BLaER1 (cell line): ENCODE measurements around the gene POU5F1.
"Not testable (repeated sequence)": the region's sequence is repeated elsewhere in the genome, so short reads cannot be mapped to it uniquely, and the experiment has no call there.

Experiments used
- H3K27ac ChIP-seq: shearing (Covaris generic); formaldehyde crosslinking; 2 replicates; pipeline ENCODE4 v1.8.1; 2022
- H3K27me3 ChIP-seq: shearing (Covaris generic); formaldehyde crosslinking; 2 replicates; pipeline ENCODE4 v1.8.1; 2022
- H3K36me3 ChIP-seq: shearing (Covaris generic); formaldehyde crosslinking; 2 replicates; pipeline ENCODE4 v1.8.1; 2022
- H3K4me1 ChIP-seq: shearing (Covaris generic); formaldehyde crosslinking; 2 replicates; pipeline ENCODE4 v1.8.1; 2022
- H3K4me2 ChIP-seq: shearing (Covaris generic); formaldehyde crosslinking; 2 replicates; pipeline ENCODE4 v1.8.1; 2022
- H3K4me3 ChIP-seq: shearing (Covaris generic); formaldehyde crosslinking; 2 replicates; pipeline ENCODE4 v1.8.1; 2022
- H3K9ac ChIP-seq: shearing (Covaris generic); formaldehyde crosslinking; 2 replicates; pipeline ENCODE4 v1.8.1; 2022
- H3K9me3 ChIP-seq: shearing (Covaris generic); formaldehyde crosslinking; 2 replicates; pipeline ENCODE4 v1.8.1; 2022
- H4K20me1 ChIP-seq: shearing (Covaris generic); formaldehyde crosslinking; 2 replicates; pipeline ENCODE4 v1.8.1; 2022
- Cebpa-rat ChIP-seq: shearing (Covaris generic); IDR thresholded peaks from 2 replicates; pipeline ENCODE4 v1.8.1; 2022

The POU5F1 gene

GRCh38 chr6:31178143-31179041 is 7.9 kb upstream of the POU5F1 start:
- Histone ChIP-seq H3K9me3 (0 out of 2 replicates have a peak, but pooled peaks cover 3% of the 10 kb centered on the region), H3K36me3 (no peaks in the 10 kb centered on the region), H3K9ac (no peak overlapping the region), H4K20me1 (no peaks in the 10 kb centered on the region), H3K27me3 (no peaks in the 10 kb centered on the region), H3K27ac (no peak overlapping the region), H3K4me3 (no peak overlapping the region), H3K4me1 (no peaks in the 10 kb centered on the region), H3K4me2 (no peak overlapping the region)
- TF ChIP-seq Cebpa-rat, result no peak

GRCh38 chr6:31175971-31176370 is 5.5 kb upstream of the POU5F1 start:
- Histone ChIP-seq H3K4me1 (no peaks in the 10 kb centered on the region), H3K27me3 (no peaks in the 10 kb centered on the region), H3K9me3 (0 out of 2 replicates have a peak, but pooled peaks cover 3% of the 10 kb centered on the region), H3K9ac (no peak overlapping the region), H4K20me1 (no peaks in the 10 kb centered on the region), H3K27ac (no peak overlapping the region), H3K4me3 (no peak overlapping the region), H3K36me3 (no peaks in the 10 kb centered on the region), H3K4me2 (no peak overlapping the region)
- no peak for TF ChIP-seq Cebpa-rat

DNA sequence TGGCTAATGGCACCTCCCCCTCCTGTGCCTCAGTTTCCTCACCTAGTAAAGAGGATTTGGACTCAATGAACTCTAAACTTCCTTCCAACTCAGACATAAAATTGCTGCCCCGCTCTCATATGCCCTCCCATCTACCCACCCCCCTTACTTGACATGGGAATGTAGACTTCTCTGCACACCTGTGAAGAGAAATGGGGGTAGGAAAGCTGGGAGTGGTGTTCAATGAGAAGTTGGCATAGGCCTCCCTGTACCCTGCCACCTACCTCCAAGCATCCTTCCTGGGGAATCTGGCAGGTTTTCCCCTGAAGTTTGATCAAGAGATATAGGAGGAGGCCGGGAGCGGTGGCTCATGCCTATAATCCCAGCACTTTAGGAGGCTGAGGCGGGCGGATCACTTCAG is 3.9 kb upstream of the POU5F1 start:
- Histone ChIP-seq H3K27me3 (no peaks in the 10 kb centered on the region), H3K4me3 (no peak overlapping the region), H3K9ac (no peak overlapping the region), H3K9me3 (no peaks in the 10 kb centered on the region), H4K20me1 (no peaks in the 10 kb centered on the region), H3K36me3 (no peaks in the 10 kb centered on the region), H3K4me1 (no peaks in the 10 kb centered on the region), H3K4me2 (no peak overlapping the region), H3K27ac (no peak overlapping the region)
- no peak for TF ChIP-seq Cebpa-rat

DNA sequence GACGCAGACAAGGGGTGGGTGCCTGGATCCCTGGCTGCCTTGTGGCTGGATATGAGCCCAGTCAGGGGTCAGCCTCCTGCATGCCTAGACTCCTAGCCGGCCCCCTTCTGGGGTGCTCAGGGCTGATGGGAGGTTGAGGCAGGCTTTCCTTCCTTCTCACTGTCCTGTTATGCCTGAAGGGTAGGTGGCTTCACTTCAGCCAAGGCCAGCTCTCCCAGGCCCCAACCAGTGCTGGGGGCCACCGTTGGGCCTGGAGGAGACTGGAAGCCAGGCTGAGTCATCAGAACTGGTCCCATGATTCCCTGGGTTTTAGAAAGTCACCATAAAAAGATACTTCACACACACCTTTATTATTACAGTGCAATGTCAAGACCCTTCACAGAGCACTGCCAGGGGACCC is 2.9 kb upstream of the POU5F1 start:
- no peaks in the 10 kb centered on the region for H3K4me1 ChIP-seq
- H3K9me3 ChIP-seq, result no peaks in the 10 kb centered on the region
- no peaks in the 10 kb centered on the region for H3K27me3 ChIP-seq
- no peak overlapping the region for H3K4me2 ChIP-seq
- H3K9ac ChIP-seq, result no peak overlapping the region
- H3K27ac ChIP-seq, result no peak overlapping the region
- no peak overlapping the region for H3K4me3 ChIP-seq
- no peaks in the 10 kb centered on the region for H3K36me3 ChIP-seq
- no peaks in the 10 kb centered on the region for H4K20me1 ChIP-seq
- TF ChIP-seq Cebpa-rat, result no peak

- no peak for TF ChIP-seq Cebpa-rat
These were observed 2.5 kb upstream of the POU5F1 start for GRCh38 chr6:31172973-31173384.

DNA sequence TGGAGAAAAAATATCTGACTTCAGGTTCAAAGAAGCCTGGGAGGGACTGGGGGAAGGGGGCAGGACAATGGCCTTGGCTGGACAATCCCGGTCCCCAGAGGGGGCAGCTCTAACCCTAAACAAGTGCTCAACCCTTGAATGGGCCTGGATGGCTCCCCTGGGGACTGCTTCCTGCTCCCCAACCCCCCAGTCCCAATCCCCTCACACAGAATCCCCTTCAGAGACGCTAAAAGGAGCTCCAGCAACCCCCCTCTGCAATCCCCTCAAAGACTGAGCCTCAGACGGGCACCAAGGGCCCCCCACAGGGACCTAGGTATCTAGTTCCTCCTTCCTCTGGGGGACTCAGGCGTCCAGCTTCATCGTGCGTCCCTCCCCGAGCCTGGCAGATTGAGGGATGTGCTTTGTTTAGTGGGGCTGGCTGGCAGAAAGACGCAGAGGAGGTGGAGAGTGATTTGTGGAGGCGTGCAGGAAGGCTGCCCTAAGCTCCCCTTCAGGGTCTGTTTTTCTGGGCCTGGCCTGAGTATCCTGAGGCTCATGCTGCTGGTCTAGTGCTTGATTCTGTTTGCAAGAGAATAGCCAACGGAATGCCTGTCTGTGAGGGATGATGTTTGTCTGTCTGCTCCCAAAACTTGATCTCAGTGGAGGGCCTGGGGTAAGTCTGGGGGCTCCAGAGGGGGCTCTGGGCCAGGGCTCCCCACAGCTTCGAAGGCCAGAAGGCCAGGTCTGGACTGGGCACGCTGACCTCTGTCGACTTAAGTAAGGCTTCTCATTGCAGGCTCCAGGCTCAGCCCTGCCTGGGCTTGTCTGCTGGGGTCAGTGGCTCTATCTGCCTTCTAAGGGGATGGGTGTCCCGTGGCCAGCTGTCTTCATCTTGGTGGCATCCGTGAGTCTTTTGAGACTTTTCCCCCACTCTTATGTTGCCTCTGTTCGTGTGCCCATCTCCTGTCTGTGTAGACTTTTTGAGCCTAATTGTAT is 1.7 kb upstream of the POU5F1 start:
- H3K4me1 ChIP-seq, result no peaks in the 10 kb centered on the region
- H3K9ac ChIP-seq, result no peak overlapping the region
- no peaks in the 10 kb centered on the region for H3K36me3 ChIP-seq
- TF ChIP-seq Cebpa-rat, result no peak
- no peak overlapping the region for H3K4me3 ChIP-seq
- H3K4me2 ChIP-seq, result no peak overlapping the region
- peak overlapping the region; percentile 22; the same call in 1 of the 2 replicates for H3K27ac ChIP-seq
- no peaks in the 10 kb centered on the region for H4K20me1 ChIP-seq
- H3K9me3 ChIP-seq, result no peaks in the 10 kb centered on the region
- no peaks in the 10 kb centered on the region for H3K27me3 ChIP-seq

More at GRCh38 chr6:31172973-31173384, 2.5 kb upstream of the POU5F1 start:
- Histone ChIP-seq H3K4me3 (no peak overlapping the region), H4K20me1 (no peaks in the 10 kb centered on the region), H3K27me3 (no peaks in the 10 kb centered on the region), H3K9ac (no peak overlapping the region), H3K4me2 (no peak overlapping the region), H3K36me3 (no peaks in the 10 kb centered on the region), H3K4me1 (no peaks in the 10 kb centered on the region), H3K9me3 (no peaks in the 10 kb centered on the region), H3K27ac (no peak overlapping the region)

- Histone ChIP-seq H3K27me3 (no peaks in the 10 kb centered on the region), H3K27ac (no peak overlapping the region), H4K20me1 (no peaks in the 10 kb centered on the region), H3K4me3 (no peak overlapping the region), H3K4me2 (no peak overlapping the region), H3K9me3 (no peaks in the 10 kb centered on the region), H3K9ac (no peak overlapping the region), H3K36me3 (no peaks in the 10 kb centered on the region), H3K4me1 (no peaks in the 10 kb centered on the region)
- TF ChIP-seq Cebpa-rat, result no peak
These were observed 647 bp upstream of the POU5F1 start for GRCh38 chr6:31170987-31171671.

DNA sequence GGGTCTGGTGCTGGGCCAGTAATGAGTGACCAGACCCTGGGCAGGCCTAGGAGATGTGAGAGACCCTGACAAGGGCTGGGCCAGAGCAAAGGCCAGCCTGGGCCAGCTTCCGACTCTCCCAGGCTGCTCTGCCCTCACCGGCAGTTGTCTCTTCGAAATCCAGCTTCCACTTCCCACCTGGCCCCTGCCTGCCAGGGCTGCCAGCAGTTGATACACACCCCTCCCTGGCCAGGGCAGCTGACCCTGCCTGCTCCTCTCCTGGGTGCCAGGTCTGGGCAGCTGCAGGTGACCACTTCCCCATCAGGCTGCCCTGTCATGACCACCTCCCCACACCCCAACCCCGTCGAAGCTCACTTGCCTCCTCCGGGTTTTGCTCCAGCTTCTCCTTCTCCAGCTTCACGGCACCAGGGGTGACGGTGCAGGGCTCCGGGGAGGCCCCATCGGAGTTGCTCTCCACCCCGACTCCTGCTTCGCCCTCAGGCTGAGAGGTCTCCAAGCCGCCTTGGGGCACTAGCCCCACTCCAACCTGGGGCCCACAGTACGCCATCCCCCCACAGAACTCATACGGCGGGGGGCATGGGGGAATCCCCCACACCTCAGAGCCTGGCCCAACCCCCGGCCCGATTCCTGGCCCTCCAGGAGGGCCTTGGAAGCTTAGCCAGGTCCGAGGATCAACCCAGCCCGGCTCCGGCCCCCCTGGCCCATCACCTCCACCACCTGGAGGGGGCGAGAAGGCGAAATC is 453 bp downstream of the POU5F1 start:
- H3K4me2 ChIP-seq, H3K4me1 ChIP-seq, H3K9me3 ChIP-seq, H3K36me3 ChIP-seq, H3K4me3 ChIP-seq, H3K9ac ChIP-seq, H3K27me3 ChIP-seq, H4K20me1 ChIP-seq, H3K27ac ChIP-seq: not testable (repeated sequence)
